ENCODE measurements around the gene ASAH2B. TPM values are rescaled to one million over a fixed set of nuclear protein-coding genes. Genes with fewer than 3 reads are reported as not detected.

Gene ASAH2B
- total and polyA plus RNA-seq, 2 of the 4 experiments (the other 2 are of a cell fraction): 3.7 to 5.0 TPM

- no peak overlapping the region for H3K14ac ChIP-seq (replicated peaks; ENCODE audit: low read depth, low read length)
- peaks cover 2% of the 10 kb centered on the region; the same call in 1 of the 2 replicates for H3K27me3 ChIP-seq (ENCODE audit: control insufficient read depth, insufficient read depth, low read length)
- H3K56ac ChIP-seq (ENCODE audit: extremely low read depth, insufficient read depth, low read length): no peak overlapping the region
- no peaks in the 10 kb centered on the region for H3K79me1 ChIP-seq (ENCODE audit: low read depth in 1 of 2, low read length in 2 of 2)
- no peak overlapping the region for H2AFZ ChIP-seq (replicated peaks; ENCODE audit: low read length, poor library complexity)
- TF ChIP-seq MAZ (IDR thresholded peaks at IDR 0.05; ENCODE audit: borderline replicate concordance, low read depth, low read length) (no peak), CTCF (conservative IDR thresholded peaks at IDR 0.05; ENCODE audit: low read depth, low read length) (peak; percentile 52), RCOR1 (IDR thresholded peaks at IDR 0.05; ENCODE audit: insufficient replicate concordance, low read length) (no peak), ELK1 (IDR thresholded peaks at IDR 0.05; ENCODE audit: borderline replicate concordance, low read depth, low read length) (no peak), RFX5 (IDR thresholded peaks at IDR 0.05; ENCODE audit: low read depth, low read length) (no peak), SMC3 (IDR thresholded peaks at IDR 0.05; ENCODE audit: low read depth, low read length) (peak; percentile 41), RAD21 (IDR thresholded peaks at IDR 0.05; ENCODE audit: low read length) (peak; percentile 66), BHLHE40 (IDR thresholded peaks at IDR 0.05; ENCODE audit: low read depth, low read length) (no peak), USF2 (IDR thresholded peaks at IDR 0.05; ENCODE audit: low read depth, low read length) (no peak)
- no peak overlapping the region for H3K27ac ChIP-seq (ENCODE audit: insufficient read depth, low read length)
- no peak overlapping the region for H3K4me2 ChIP-seq (ENCODE audit: low read depth, low read length)
- ChIA-PET CTCF (no interaction called here), POLR2A (ENCODE audit: unreplicated experiment) (no interaction called here)
- no peaks in the 10 kb centered on the region for H4K20me1 ChIP-seq (ENCODE audit: insufficient read depth, low read length)
- H2BK5ac ChIP-seq (ENCODE audit: low read depth, low read length, poor library complexity, severe bottlenecking): no peak overlapping the region
- no peak overlapping the region for H2BK15ac ChIP-seq (ENCODE audit: low read depth, low read length)
- no peak overlapping the region for H3K4ac ChIP-seq (ENCODE audit: low read depth, low read length)
- peak; percentile 94 for ATAC-seq (ENCODE audit: low read depth)
- no peak overlapping the region for H2AK5ac ChIP-seq (ENCODE audit: low read depth, low read length)
- H4K91ac ChIP-seq (ENCODE audit: insufficient read depth, low read depth, low read length): no peak overlapping the region
- H3K9me1 ChIP-seq (ENCODE audit: insufficient read depth, low read length): no peaks in the 10 kb centered on the region
- H3K23ac ChIP-seq (ENCODE audit: low read depth, low read length): no peak overlapping the region
- dilution Hi-C loops (cut with HindIII; ENCODE audit: low sequenced_read_pairs, unreplicated experiment) (no loop called here), intact Hi-C loops (cut with micrococcal nuclease) (loop anchor here (1.0 kb wide), 1 partner anchor 102 kb away; no protein-coding TSS in a partner anchor), in situ Hi-C loops (cut with MboI; ENCODE audit: low sequenced_read_pairs) (no loop called here)
- H3K9me3 ChIP-seq (ENCODE audit: control insufficient read depth, insufficient read depth, low read length): no peaks in the 10 kb centered on the region
- H2BK120ac ChIP-seq (ENCODE audit: low read depth, low read length): no peak overlapping the region
- no peak overlapping the region for H3K18ac ChIP-seq (ENCODE audit: low read depth, low read length)
- H3K9ac ChIP-seq (ENCODE audit: low read depth, low read length): no peak overlapping the region
- WGBS, 2 experiments (ENCODE audit: extremely low coverage in 2 of 2, insufficient read length in 1 of 2): no CpG with 5 or more reads among the region's 1 CpG
- no peak overlapping the region for H4K8ac ChIP-seq (ENCODE audit: low read depth in 2 of 2, low read length in 2 of 2)
- H2BK20ac ChIP-seq (ENCODE audit: low read depth, low read length): no peak overlapping the region
- no peak overlapping the region for H3K4me3 ChIP-seq (ENCODE audit: insufficient read depth, low read depth, low read length)
- no peaks in the 10 kb centered on the region for H3K36me3 ChIP-seq (ENCODE audit: control insufficient read depth, insufficient read depth, low read length)
- no TSS peak for BruUV-seq (replicated peaks)
- H2AK9ac ChIP-seq (replicated peaks; ENCODE audit: low read depth, low read length, poor library complexity): no peak overlapping the region
- no peak overlapping the region for H4K5ac ChIP-seq (ENCODE audit: low read depth, low read length)
- no peaks in the 10 kb centered on the region for H3K4me1 ChIP-seq (ENCODE audit: control insufficient read depth, insufficient read depth, low read length)
- DNase-seq: peak; percentile 42
Observed at GRCh38 chr10:50788951-50789945, 49.5 kb downstream of the ASAH2B start.

Measured in IMR-90 (cell line).